ACC112 (cell line): ENCODE measurements around the gene BBX.
"Not testable (repeated sequence)": the region's sequence is repeated elsewhere in the genome, so short reads cannot be mapped to it uniquely, and the experiment has no call there.

Source experiments
- H2AFZ ChIP-seq: fragments of 200-600 bp; sonication (generic); one replicate; pipeline ENCODE4 v1.6.0; 2017; ENCODE audit warnings: antibody characterized with exemption, low read length; ENCODE audit not compliant: unreplicated experiment
- H3K27ac ChIP-seq: fragments of 200-600 bp; sonication (generic); 2 replicates; pipeline ENCODE4 v1.5.1; 2014; ENCODE audit warnings: low read depth, mild to moderate bottlenecking, antibody characterized with exemption, low read length, moderate library complexity
- H3K27me3 ChIP-seq: fragments of 200-600 bp; sonication (generic); 2 replicates; pipeline ENCODE4 v1.6.1; 2014; ENCODE audit warnings: mild to moderate bottlenecking, antibody characterized with exemption, low read length, moderate library complexity, mixed read lengths; ENCODE audit not compliant: insufficient read depth
- H3K36me3 ChIP-seq: fragments of 200-600 bp; sonication (generic); 2 replicates; pipeline ENCODE4 v1.6.1; 2016; ENCODE audit warnings: mild to moderate bottlenecking, antibody characterized with exemption, low read length, moderate library complexity, mixed read lengths; ENCODE audit not compliant: insufficient read depth
- H3K4me1 ChIP-seq: fragments of 200-600 bp; sonication (generic); one replicate; pipeline ENCODE4 v1.6.1; 2016; ENCODE audit warnings: low read length, mixed read lengths; ENCODE audit not compliant: insufficient read depth, unreplicated experiment, control insufficient read depth
- H3K4me3 ChIP-seq: fragments of 200-600 bp; sonication (generic); 2 replicates; pipeline ENCODE4 v1.5.1; 2014; ENCODE audit warnings: mild to moderate bottlenecking, low read depth, low read length
- H3K79me2 ChIP-seq: fragments of 200-600 bp; sonication (generic); one replicate; pipeline ENCODE4 v1.6.0; 2016; ENCODE audit warnings: low read length; ENCODE audit not compliant: control insufficient read depth, unreplicated experiment, insufficient read depth

Gene BBX

DNA sequence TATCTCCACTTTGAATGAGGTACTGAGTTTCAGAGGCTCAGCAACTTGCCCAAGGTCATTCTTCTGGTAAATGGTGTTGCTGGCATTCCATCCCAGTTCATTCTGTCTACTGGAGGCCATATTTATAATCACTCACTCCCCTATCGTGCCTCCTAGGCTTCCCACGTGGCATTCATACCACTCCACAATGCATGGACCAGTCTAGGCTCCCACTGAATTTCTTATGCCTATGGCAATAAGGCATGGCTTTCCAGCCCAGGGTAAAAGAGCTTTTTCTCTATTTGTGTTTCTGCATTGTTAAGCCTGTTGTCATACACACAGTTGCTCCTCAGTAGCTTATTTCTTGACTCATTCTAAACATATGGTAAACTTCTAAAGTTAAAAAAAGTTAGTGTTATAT lies 19.9 kb downstream of the BBX start:
- H3K79me2 ChIP-seq: peaks cover 15% of the 10 kb centered on the region
- no peaks in the 10 kb centered on the region for H3K4me1 ChIP-seq
- no peak overlapping the region for H3K4me3 ChIP-seq
- no peak overlapping the region for H3K27ac ChIP-seq
- 0 out of 2 replicates have a peak, but pooled peaks cover 3% of the 10 kb centered on the region for H3K36me3 ChIP-seq
- H2AFZ ChIP-seq: no peak overlapping the region
- no peaks in the 10 kb centered on the region for H3K27me3 ChIP-seq

DNA sequence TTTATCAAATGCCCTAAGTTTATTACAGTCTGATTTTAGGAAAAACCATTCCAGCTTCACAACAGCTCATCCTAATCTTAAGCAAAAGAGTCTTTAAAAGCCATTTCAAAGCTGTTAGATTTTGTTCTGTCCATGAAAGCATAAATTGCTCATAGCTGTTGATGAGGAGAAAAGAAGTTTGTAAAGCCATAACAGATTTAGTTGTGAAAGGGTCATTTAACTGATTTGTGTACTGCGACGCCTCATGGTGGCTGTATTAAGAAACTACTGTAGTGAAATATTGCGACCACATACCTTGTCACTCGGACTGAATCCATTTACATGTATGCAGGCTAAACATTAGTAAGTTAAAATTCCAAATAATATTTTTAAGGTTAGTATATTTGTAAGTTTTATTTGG lies 20.9 kb downstream of the BBX start:
- H3K27me3 ChIP-seq: no peaks in the 10 kb centered on the region
- H3K27ac ChIP-seq: no peak overlapping the region
- H3K4me3 ChIP-seq: no peak overlapping the region
- no peaks in the 10 kb centered on the region for H3K4me1 ChIP-seq
- peaks cover 10% of the 10 kb centered on the region for H3K36me3 ChIP-seq
- H2AFZ ChIP-seq: no peak overlapping the region
- peaks cover 16% of the 10 kb centered on the region for H3K79me2 ChIP-seq

DNA sequence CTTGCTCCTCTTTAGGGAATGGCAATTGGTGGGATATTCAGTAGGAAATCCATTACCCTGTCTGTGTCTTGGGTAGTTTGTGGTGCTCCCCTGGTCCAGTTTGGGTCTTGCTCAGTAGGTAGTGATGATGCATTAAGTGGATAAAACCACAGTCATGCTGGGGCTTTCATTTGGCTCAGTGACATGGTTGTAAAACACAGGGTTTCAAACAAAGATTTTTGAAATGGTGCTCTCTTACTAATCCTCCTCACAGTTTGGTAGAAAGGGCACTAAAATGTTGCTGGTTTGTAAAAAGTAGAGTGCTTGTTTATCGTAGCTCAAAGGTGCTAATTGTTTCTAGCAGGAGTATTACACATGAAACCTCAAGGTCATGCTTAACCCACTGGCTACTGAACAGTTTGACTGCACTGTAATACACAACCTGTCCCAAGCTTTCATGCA lies 22.9 kb downstream of the BBX start:
- peaks cover 12% of the 10 kb centered on the region for H3K36me3 ChIP-seq
- no peak overlapping the region for H3K27ac ChIP-seq
- H3K4me1 ChIP-seq: no peaks in the 10 kb centered on the region
- peaks cover 20% of the 10 kb centered on the region for H3K79me2 ChIP-seq
- H3K4me3 ChIP-seq: no peak overlapping the region
- H2AFZ ChIP-seq: no peak overlapping the region
- no peaks in the 10 kb centered on the region for H3K27me3 ChIP-seq

DNA sequence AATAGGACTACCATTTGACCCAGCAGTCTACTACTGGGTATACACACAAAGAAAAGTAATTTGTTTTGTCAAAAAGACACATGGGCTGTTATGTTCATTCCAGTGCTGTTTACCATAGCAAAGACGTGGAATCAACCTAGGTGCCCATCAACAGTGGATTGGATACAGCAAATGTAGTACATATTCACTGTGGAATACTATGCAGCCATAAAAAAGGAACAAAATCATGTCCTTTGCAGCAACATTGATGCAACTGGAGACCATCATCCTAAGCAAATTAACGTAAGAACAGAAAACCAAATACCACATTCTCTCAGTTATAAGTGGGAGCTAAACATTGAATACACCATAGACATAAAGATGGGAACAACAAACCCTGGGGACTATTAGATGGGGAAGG lies 25.8 kb downstream of the BBX start:
- no peak overlapping the region for H2AFZ ChIP-seq
- H3K4me3 ChIP-seq: no peak overlapping the region
- no peak overlapping the region for H3K27ac ChIP-seq
- peaks cover 12% of the 10 kb centered on the region for H3K36me3 ChIP-seq
- no peaks in the 10 kb centered on the region for H3K27me3 ChIP-seq
- H3K4me1 ChIP-seq: no peaks in the 10 kb centered on the region
- H3K79me2 ChIP-seq: peaks cover 20% of the 10 kb centered on the region

DNA sequence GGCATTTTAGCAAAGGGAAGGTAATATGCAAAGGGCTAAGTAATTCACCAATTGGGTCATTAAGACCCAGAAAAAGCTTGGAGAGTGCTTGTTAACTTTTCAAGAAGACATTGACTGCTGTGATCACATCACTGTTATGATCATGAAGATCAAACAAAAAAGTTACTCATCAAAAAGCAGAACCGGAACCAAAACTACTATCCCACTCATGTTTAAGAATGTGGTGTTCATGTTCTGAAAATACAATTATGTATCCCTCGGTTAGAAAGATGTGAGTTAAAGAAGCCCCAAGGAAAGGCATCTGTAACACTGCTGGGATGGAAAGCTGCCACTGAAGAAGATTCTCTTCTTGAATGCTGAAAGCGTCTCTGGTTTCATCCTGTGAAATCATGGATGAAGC lies 32.6 kb downstream of the BBX start:
- Histone ChIP-seq H3K4me3 (no peak overlapping the region), H3K27me3 (no peaks in the 10 kb centered on the region), H3K79me2 (peaks cover 25% of the 10 kb centered on the region), H3K27ac (no peak overlapping the region), H2AFZ (no peak overlapping the region), H3K4me1 (no peaks in the 10 kb centered on the region), H3K36me3 (no peaks in the 10 kb centered on the region)

DNA sequence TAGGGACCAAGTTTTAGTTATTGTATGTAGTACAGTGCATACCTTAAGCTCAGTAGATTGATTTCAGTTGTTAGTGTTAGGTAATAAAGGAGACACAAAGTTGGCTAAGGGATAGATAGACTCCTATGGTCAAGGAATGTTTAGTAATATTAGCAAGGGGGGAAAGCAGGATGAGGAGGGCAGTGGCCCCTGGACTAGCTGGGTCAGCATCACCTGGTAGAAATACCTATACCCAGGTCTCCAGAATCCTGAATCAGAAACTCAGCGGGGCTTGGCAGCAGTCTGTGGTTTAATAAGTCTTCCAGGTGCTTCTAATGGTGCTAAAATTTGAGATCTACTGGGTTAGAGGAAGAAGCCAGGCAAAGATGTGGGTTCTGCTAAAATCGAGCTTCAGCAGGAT lies 35.0 kb downstream of the BBX start:
- Histone ChIP-seq H3K79me2 (peaks cover 35% of the 10 kb centered on the region), H3K27me3 (no peaks in the 10 kb centered on the region), H3K4me1 (peaks cover 2% of the 10 kb centered on the region), H3K36me3 (no peaks in the 10 kb centered on the region), H3K27ac (no peak overlapping the region), H3K4me3 (no peak overlapping the region), H2AFZ (no peak overlapping the region)

DNA sequence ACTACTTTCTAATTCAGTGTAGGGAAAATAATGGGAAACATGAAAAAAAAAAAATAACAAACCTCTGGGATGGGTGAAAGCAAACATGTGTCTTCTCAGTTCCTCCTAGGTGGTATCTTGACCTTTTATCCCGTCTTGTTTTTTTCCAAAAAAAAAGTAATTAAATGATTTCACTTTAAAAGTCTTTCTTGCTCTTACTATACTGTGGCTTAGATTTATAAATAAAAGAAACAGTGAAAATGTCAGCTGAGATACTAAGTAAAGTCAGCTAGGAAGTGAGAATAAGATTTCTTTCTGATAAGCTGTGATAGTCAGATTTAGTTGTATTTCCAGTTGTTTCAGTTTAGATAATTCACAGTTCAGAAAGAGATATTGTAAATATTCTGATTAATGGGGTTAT lies 37.4 kb downstream of the BBX start:
- Histone ChIP-seq H3K4me3 (no peak overlapping the region), H3K36me3 (no peaks in the 10 kb centered on the region), H3K27me3 (no peaks in the 10 kb centered on the region), H3K79me2 (peaks cover 44% of the 10 kb centered on the region), H3K27ac (no peak overlapping the region), H2AFZ (no peak overlapping the region), H3K4me1 (peaks cover 6% of the 10 kb centered on the region)

DNA sequence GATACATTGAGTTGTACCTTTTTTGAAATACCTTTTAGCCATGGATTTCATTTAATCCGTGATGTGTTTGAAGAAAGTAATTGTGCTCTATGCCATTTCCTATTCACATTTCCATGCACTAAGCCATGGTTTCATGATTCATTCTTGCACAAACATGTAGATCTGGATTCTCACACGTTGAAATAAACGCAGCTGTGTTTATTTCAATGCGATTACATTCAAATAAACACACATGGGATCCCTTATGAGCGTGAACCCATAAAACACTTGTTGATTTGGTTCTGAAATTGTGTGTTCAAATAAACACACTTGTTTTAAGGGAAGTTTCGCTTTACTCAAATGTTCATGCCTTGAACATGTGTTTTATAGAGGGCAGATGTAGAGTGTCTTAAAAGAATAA lies 39.2 kb downstream of the BBX start:
- Histone ChIP-seq H3K27me3 (no peaks in the 10 kb centered on the region), H2AFZ (no peak overlapping the region), H3K79me2 (peaks cover 44% of the 10 kb centered on the region), H3K4me3 (no peak overlapping the region), H3K4me1 (peaks cover 6% of the 10 kb centered on the region), H3K27ac (no peak overlapping the region), H3K36me3 (no peaks in the 10 kb centered on the region)

DNA sequence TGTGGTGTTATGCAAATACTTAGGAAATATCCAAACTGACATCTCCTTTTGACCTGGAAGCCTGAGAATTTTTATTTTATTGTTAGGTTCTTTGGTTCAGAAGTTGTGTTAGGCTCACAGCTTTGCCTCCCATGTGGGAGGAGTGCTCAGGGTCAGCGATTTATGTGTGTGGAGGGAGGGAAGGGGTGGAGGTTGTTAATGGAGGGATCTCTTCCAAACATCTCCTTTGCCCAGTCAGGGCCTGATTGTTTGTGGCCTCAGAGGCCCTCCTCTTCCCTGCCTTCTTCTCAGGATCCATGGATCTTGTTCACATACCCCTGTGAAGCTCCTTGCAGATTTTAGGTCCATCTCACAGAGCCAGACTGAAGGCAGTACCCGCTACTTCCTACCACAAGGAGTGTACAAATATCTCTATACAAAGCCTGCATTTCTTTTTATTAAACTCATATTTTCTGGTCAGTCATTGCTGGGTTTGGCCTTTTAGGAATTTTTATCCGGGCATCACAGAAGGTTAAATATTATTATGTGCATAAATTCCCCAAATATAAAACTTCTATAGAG lies 40.3 kb downstream of the BBX start:
- Histone ChIP-seq H3K27ac (no peak overlapping the region), H3K79me2 (peaks cover 45% of the 10 kb centered on the region), H2AFZ (no peak overlapping the region), H3K36me3 (no peaks in the 10 kb centered on the region), H3K4me3 (no peak overlapping the region), H3K4me1 (peaks cover 6% of the 10 kb centered on the region), H3K27me3 (no peaks in the 10 kb centered on the region)

DNA sequence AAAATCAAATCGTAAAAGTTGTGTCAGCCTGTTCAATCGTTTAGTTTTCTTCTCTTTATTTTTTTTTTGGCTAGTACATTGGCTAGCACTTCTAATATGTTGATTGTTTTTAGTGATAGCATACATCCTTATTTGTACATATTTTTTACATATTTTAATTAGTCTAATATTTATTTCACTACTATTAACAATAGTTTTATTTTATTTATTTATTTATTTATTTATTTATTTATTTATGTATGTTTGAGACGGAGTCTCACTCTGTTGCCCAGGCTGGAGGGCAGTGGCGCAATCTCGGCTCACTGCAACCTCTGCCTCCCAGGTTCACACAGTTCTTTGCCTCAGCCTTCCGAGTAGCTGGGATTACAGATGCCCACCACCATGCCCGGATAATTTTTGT lies 42.5 kb downstream of the BBX start:
- not testable (repeated sequence) for H3K4me3 ChIP-seq, H2AFZ ChIP-seq, H3K27ac ChIP-seq, H3K27me3 ChIP-seq, H3K36me3 ChIP-seq, H3K4me1 ChIP-seq
- H3K79me2 ChIP-seq: peaks cover 43% of the 10 kb centered on the region

DNA sequence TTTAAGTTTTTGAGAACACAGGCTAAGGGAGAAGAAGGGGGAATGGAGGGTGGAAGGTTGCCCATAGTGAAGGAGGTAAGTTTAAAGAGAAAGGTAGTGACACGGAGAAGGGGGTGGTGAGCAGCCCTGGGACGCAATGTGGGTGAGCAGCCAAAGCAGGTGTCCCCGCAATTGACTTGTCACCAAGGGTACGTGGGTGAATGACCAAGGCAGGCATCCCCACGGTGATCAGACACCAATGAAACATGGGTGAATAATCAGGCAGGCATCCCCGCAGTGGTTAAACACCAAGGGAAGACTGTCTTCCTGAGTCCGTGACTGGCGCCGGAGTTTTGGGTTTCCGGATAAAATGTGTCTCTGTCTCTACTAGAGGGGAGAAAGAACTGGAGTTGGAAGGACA lies 48.3 kb downstream of the BBX start:
- H3K27me3 ChIP-seq, H2AFZ ChIP-seq, H3K4me1 ChIP-seq, H3K27ac ChIP-seq, H3K36me3 ChIP-seq, H3K4me3 ChIP-seq: not testable (repeated sequence)
- peaks cover 23% of the 10 kb centered on the region for H3K79me2 ChIP-seq
